GM18873 (cell line): ENCODE measurements around the gene TMPRSS2.

Experiments used
- ATAC-seq: cut with Tn5 transposase; IDR thresholded peaks from one replicate; pipeline ENCODE4 v1.9.1; 2021; ENCODE audit warnings: mild to moderate bottlenecking, moderate library complexity, moderate number of reproducible peaks; ENCODE audit not compliant: unreplicated experiment, low FRiP score

TMPRSS2 gene

GRCh38 chr21:41453761-41454160 lies 54.2 kb downstream of the TMPRSS2 start:
- no peak for ATAC-seq

GRCh38 chr21:41453198-41453597 lies 54.8 kb downstream of the TMPRSS2 start:
- ATAC-seq: no peak

- ATAC-seq: no peak
Measured at GRCh38 chr21:41451753-41452676, 55.9 kb downstream of the TMPRSS2 start.

- ATAC-seq: no peak
Measured at GRCh38 chr21:41449613-41450012, 58.3 kb downstream of the TMPRSS2 start.

DNA sequence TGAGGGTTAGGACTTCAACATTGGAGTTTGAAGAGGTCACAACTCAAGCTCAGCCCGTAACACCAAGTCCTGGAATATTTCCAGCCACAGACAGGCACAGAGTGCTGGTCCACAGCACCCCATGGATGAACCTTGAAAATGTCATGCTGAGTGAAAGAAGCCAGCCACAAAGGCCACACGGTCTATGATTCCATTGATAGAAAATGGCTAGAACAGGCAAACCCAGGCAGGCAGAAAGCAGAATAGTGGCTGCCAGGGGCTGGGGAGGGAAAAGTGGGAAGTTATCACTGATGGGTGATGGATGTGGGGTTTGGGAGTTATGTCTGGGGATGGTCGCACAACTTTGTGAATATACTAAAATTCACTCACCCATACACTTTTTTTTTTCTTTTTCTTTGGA lies 60.6 kb downstream of the TMPRSS2 start:
- no peak for ATAC-seq

- ATAC-seq: no peak
Measured at GRCh38 chr21:41446586-41446985, 61.4 kb downstream of the TMPRSS2 start.

DNA sequence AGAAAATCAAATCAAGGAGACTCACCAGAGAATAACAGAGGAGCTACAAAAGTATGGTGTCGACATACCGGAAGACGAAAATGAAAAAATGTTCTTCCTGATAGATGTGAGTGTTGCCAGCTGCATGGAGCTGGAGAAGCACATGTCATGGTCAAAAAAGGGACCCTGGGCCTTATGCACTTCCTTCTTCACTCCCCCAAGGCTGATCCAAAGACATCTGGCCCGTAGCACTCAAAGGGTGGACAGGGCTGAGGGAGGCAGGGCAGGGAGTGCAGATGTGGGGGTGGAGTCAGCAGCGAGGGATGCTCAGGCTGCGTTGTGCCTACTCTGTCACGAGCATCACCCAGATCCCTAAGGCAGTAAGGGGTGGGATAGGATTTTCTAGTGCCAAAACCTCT lies 62.5 kb downstream of the TMPRSS2 start:
- no peak for ATAC-seq

GRCh38 chr21:41444703-41445464 lies 63.1 kb downstream of the TMPRSS2 start:
- ATAC-seq: no peak

GRCh38 chr21:41443562-41443961 lies 64.4 kb downstream of the TMPRSS2 start:
- no peak for ATAC-seq

- no peak for ATAC-seq
Measured at GRCh38 chr21:41442481-41443186, 65.3 kb downstream of the TMPRSS2 start.

- ATAC-seq: no peak
Measured at GRCh38 chr21:41441546-41441945, 66.4 kb downstream of the TMPRSS2 start.

DNA sequence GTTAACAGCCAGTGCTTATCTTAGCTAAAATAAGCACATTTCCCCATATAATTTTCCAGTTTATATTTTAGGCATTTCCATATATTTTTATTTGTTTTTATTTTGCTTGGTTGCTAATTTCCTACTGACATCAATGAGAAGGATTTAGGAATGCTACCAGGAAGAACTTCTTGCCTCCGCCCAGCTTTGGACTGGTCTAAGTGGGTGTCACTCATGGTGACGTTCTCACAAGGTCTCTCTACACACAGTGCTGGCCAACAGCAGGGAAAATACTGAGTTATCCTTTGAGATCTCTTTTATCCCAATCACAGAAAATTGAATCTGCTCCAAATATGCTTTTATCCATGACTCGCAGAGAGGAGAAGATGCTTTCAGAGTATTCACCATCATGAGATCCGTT lies 68.7 kb downstream of the TMPRSS2 start:
- ATAC-seq: no peak

- no peak for ATAC-seq
Measured at GRCh38 chr21:41438425-41439113, 69.4 kb downstream of the TMPRSS2 start.

DNA sequence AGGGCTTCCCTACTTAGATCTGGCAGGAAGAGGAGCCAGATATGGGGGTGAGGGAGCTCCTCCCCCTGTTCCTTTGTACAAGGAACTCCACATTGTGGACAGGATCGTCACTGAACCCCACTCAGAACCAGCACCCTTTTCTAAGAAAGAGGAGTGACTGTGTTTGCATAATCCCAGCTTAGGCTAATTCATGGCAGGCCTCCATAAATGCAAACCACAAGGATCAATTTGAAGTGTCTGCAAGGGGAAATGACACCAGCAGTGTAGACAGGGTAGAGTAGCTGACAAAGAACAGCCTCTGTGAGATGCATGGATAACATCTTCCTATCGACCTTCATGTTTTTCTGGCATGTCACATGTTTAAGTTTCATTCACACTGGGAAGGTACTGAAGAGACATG lies 70.2 kb downstream of the TMPRSS2 start:
- no peak for ATAC-seq

GRCh38 chr21:41435706-41436105 lies 72.3 kb downstream of the TMPRSS2 start:
- ATAC-seq: no peak

DNA sequence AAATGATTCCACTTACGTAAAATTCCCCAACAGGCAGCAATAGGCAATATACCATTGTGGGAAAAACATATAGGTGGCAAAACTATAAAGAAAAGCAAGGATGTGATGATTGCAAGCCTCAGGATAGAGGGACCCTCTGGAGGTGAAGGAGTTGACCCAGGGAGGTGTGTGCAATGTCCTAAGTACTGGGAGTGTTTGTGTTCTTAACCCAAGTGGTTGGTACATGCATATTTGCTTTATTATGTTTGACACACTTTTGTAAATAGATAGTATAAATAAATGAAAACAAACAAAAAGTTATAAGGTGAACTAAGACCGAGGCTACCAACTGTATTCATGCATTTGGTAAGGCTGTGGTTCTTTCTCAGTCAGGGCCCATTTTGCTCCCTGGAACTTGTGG lies 74.4 kb downstream of the TMPRSS2 start:
- ATAC-seq: no peak

DNA sequence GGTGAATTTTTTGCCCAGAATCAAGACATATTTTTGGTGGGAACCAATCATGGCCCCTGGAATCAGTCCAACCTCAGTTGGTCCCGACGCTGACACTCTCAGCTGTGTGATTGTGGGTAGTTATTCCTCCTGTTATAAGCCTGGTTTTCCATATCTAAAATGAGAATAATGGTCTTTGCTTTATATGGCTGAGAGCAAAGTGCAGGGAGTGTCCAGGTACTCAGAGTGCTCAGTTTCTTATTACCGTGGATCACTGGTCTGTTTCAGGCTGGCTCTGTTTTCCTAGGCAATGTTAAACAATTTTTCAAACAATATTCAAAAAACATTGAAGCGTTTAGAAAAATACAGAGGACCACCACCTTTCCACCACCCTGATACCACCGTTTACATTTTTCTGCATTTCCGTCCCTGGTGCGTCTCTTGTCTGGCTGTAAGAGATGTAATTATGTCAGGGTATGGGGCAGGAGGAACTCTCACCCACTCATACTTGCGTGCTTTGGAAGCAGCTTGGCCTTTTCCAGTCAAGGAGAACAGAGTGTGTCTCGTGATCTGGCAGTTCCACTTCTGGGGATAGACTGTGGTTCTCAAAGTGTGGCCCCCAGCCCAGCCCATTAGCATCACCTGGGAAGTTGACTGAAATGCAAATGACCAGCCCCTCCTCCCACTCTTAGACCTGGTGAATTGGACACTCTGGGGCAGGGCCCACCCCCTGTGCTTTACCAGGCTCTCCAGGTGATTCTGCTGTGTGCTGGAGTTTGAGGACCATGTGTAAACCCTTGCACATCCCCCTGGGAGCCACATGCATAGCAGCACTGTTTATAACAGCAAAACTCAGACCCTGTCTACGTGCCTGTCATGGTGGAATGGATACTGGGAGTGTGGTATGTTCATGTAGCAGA lies 75.1 kb downstream of the TMPRSS2 start:
- ATAC-seq: no peak

GRCh38 chr21:41431788-41432548 lies 76.0 kb downstream of the TMPRSS2 start:
- peak; percentile 83 for ATAC-seq
